H1 (cell line): ENCODE data around the gene MYOM1.

Source experiments
- ASH2L ChIP-seq: fragments of 200-600, 300-600 bp; sonication (generic); IDR thresholded peaks from one replicate; pipeline ENCODE4 v1.7.1; 2017; ENCODE audit warnings: low read length
- CTCF ChIP-seq, 3 experiments: IDR thresholded peaks; 1 replicate in 2 of 3; 2 replicates in 1 of 3; pipeline versions ENCODE4 v1.5.1 to v1.6.1; 2011; ENCODE audit warnings: low read length in 3 of 3, mild to moderate bottlenecking in 3 of 3, inconsistent platforms in 2 of 3, low read depth in 1 of 3, moderate library complexity in 1 of 3; ENCODE audit not compliant: insufficient read depth in 1 of 3; ENCODE audit errors: control extremely low read depth in 1 of 3
- GABPA ChIP-seq: IDR thresholded peaks from 2 replicates; pipeline ENCODE4 v1.6.1; 2011; ENCODE audit warnings: mild to moderate bottlenecking, low read length, moderate library complexity, borderline replicate concordance; ENCODE audit not compliant: insufficient read depth
- POLR2A ChIP-seq, 2 experiments: IDR thresholded peaks; 1 replicate in 1 of 2; 2 replicates in 1 of 2; pipeline ENCODE4 v1.6.1; 2011; ENCODE audit warnings: low read depth in 2 of 2, low read length in 2 of 2, mild to moderate bottlenecking in 2 of 2; ENCODE audit errors: control extremely low read depth in 1 of 2
- POLR2AphosphoS5 ChIP-seq: IDR thresholded peaks from 2 replicates; pipeline ENCODE4 v1.6.1; 2011; ENCODE audit warnings: low read depth, low read length

DNA sequence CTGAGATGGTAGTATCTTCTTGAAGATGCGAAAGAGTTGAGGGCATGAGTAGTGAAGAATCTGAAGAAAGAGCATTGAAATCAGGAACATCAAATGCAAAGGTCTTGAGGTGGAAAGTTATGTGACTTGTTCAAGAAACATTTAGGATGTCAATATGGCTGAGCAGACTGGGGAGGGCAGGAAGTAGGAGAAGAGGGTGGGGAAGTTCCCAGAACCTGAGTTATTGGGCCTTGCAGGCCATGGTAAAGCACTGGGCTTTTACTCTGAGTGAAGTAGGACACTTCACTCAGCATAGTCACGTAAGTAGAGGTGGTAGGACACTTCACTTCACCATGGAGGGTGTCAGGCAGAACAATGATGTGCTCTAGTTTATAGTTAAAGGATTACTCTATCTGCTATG lies 16.1 kb upstream of the MYOM1 start:
- no peak for TF ChIP-seq POLR2A (IDR thresholded peaks at IDR 0.05; ENCODE audit: control extremely low read depth in 1 of 2, low read depth in 2 of 2, low read length in 2 of 2)
- TF ChIP-seq CTCF (IDR thresholded peaks at IDR 0.05; ENCODE audit: control extremely low read depth in 1 of 3, insufficient read depth in 1 of 3, low read depth in 1 of 3, low read length in 3 of 3): no peak
- no peak for TF ChIP-seq POLR2AphosphoS5
- TF ChIP-seq GABPA: no peak
- TF ChIP-seq ASH2L: no peak
